Upper lobe of left lung (tissue), 6 donors: Measurements from ENCODE around the gene KRTAP12-4. TPM values are rescaled to one million over a fixed set of nuclear protein-coding genes. Genes with fewer than 3 reads are reported as not detected.

Source experiments
- ATAC-seq, 2 donors: fragments of 200-7000 bp; cut with Tn5 transposase; one replicate each; pipeline ENCODE4 v1.9.1; 2022; ENCODE audit warnings: mild to moderate bottlenecking in 2 of 2, moderate library complexity in 2 of 2; ENCODE audit not compliant: low FRiP score in 2 of 2
- DNase-seq, 2 donors: peaks; one replicate each; pipeline ENCODE4 v3.0.0-alpha.2; 2019 to 2020
- H3K27ac ChIP-seq, 4 donors: fragments of 200-600 bp; sonication (generic); one replicate each; pipeline ENCODE4 v1.5.1; 2016 to 2019
- H3K27me3 ChIP-seq, 4 donors: fragments of 200-600 bp; sonication (generic); one replicate each; pipeline ENCODE4 v1.5.1; 2017 to 2019
- H3K36me3 ChIP-seq, 4 donors: fragments of 200-600 bp; sonication (generic); one replicate each; pipeline ENCODE4 v1.5.1; 2016 to 2019
- H3K4me1 ChIP-seq, 4 donors: fragments of 200-600 bp; sonication (generic); one replicate each; pipeline ENCODE4 v1.5.1; 2018 to 2019
- H3K4me3 ChIP-seq, 4 donors: fragments of 200-600 bp; sonication (generic); one replicate each; pipeline ENCODE4 v1.5.1; 2017 to 2019; ENCODE audit warnings: mild to moderate bottlenecking in 2 of 4, moderate library complexity in 1 of 4
- H3K9me3 ChIP-seq, 4 donors: fragments of 200-600 bp; sonication (generic); one replicate each; pipeline ENCODE4 v1.5.1; 2018 to 2019
- CTCF ChIP-seq, 6 experiments: fragments of 450-650 bp in 4 of 6; fragments of 200-600 bp in 2 of 6; sonication (generic) in 2 of 6; IDR thresholded peaks; one replicate each; pipeline ENCODE4 v1.5.1; 2016 to 2019; ENCODE audit warnings: antibody characterized with exemption in 6 of 6
- EP300 ChIP-seq, 4 donors: sonication (generic); formaldehyde crosslinking; IDR thresholded peaks; one replicate each; pipeline ENCODE4 v1.5.1; 2017; ENCODE audit warnings: antibody characterized with exemption in 4 of 4, control low read depth in 2 of 4
- POLR2A ChIP-seq, 4 donors: fragments of 450-650 bp; IDR thresholded peaks; one replicate each; pipeline ENCODE4 v1.5.1; 2016 to 2017; ENCODE audit warnings: antibody characterized with exemption in 4 of 4, mild to moderate bottlenecking in 2 of 4
- POLR2AphosphoS5 ChIP-seq, 2 donors: sonication (generic); formaldehyde crosslinking; IDR thresholded peaks; one replicate each; pipeline ENCODE4 v1.5.1; 2017; ENCODE audit warnings: antibody characterized with exemption in 2 of 2
- WGBS, 2 donors: methylation state at CpG; one replicate each; pipeline ENCODE4 v1.1.5; 2017 to 2018; 5-methylcytosine and 5-hydroxymethylcytosine counted together
- small RNA-seq, 4 donors: library from RNA; depleted of rRNA; stranded (forward); fragments of <200 nt; gene quantifications; one replicate each; pipeline ENCODE3, GENCODE V24; 2016
- total RNA-seq, 6 donors: library from RNA; depleted of rRNA in 4 of 6; stranded (reverse); fragments of >200 nt in 4 of 6; gene quantifications; one replicate each; pipeline versions ENCODE4 v1.1.0 to v1.2.1, GENCODE V29; 2016 to 2021
- donor health status: DM: no; HTN: no; CAD: no; lungs with moderate emphysema.
- donor health status: DM: no; HTN: yes; CAD: no; lungs with severe emphysema.

Gene KRTAP12-4
- total RNA-seq, 6 donors from 2014 or later = not detected

GRCh38 chr21:44606495-44606894 lies 48.0 kb downstream of the KRTAP12-4 start:
- no peak for ATAC-seq
- Histone ChIP-seq H3K27ac (no peak overlapping the region), H3K4me1 (no peaks in the 10 kb centered on the region), H3K36me3 (no peaks in the 10 kb centered on the region), H3K27me3 (no peaks in the 10 kb centered on the region), H3K4me3 (no peak overlapping the region), H3K9me3 (peaks cover 0 to 23% (median 8%) of the 10 kb centered on the region in 4 donors)
- no peak for TF ChIP-seq POLR2A (IDR thresholded peaks at IDR 0.05)
- no peak for TF ChIP-seq POLR2AphosphoS5 (IDR thresholded peaks at IDR 0.05)
- TF ChIP-seq EP300 (IDR thresholded peaks at IDR 0.05) = no peak
- no peak for TF ChIP-seq CTCF (IDR thresholded peaks at IDR 0.05)
- no peak for DNase-seq
- 78 to 83% methylated on average over 4 of the region's 4 CpGs for WGBS, 2 donors

Small RNA genes within 50 kb of the gene (small RNA-seq; reads per million reads assigned to genes)
- 0 reads per million in 4 donors for gene KRTAP12-6P

Other genes with a start within 250 kb of the KRTAP12-4 start
- 10 to 100 TPM in 1 of 6 donors, 1 to 10 TPM in 5; 3.1 to 11.5 (median 4.6) TPM for gene LRRC3, start 199.1 kb downstream of the KRTAP12-4 start, total RNA-seq
- gene KRTAP10-1, start 114.5 kb downstream of the KRTAP12-4 start, total RNA-seq = not detected
- gene KRTAP10-2, start 103.2 kb downstream of the KRTAP12-4 start, total RNA-seq = not detected
- gene KRTAP10-3, start 95.9 kb downstream of the KRTAP12-4 start, total RNA-seq = not detected
- not detected for gene KRTAP10-4, start 80.9 kb downstream of the KRTAP12-4 start, total RNA-seq
- not detected for gene KRTAP10-5, start 74.1 kb downstream of the KRTAP12-4 start, total RNA-seq
- gene KRTAP10-6, start 62.2 kb downstream of the KRTAP12-4 start, total RNA-seq = not detected
- not detected for gene KRTAP10-7, start 54.1 kb downstream of the KRTAP12-4 start, total RNA-seq
- not detected for gene KRTAP10-8, start 42.6 kb downstream of the KRTAP12-4 start, total RNA-seq
- gene KRTAP10-9, start 27.6 kb downstream of the KRTAP12-4 start, total RNA-seq = not detected
- not detected for gene KRTAP10-10, start 17.3 kb downstream of the KRTAP12-4 start, total RNA-seq
- gene KRTAP10-11, start 8.2 kb downstream of the KRTAP12-4 start, total RNA-seq = not detected
- not detected for gene KRTAP12-3, start 3.3 kb upstream of the KRTAP12-4 start, total RNA-seq
- gene KRTAP12-2, start 12.3 kb upstream of the KRTAP12-4 start, total RNA-seq = not detected
- gene KRTAP12-1, start 27.5 kb upstream of the KRTAP12-4 start, total RNA-seq = not detected
- not detected for gene KRTAP10-12, start 42.5 kb upstream of the KRTAP12-4 start, total RNA-seq
- under 1 TPM in 2 of 6 donors, not detected in 4; 0.14 to 0.17 TPM for gene TSPEAR, start 56.9 kb upstream of the KRTAP12-4 start, total RNA-seq
- 100 to 1,000 TPM in 1 of 6 donors, 10 to 100 TPM in 5; 74.4 to 218 (median 80.1) TPM for gene UBE2G2, start 147.2 kb upstream of the KRTAP12-4 start, total RNA-seq
- 10 to 100 TPM; 46.1 to 97.6 (median 73.2) TPM for gene SUMO3, start 163.4 kb upstream of the KRTAP12-4 start, total RNA-seq
- gene PTTG1IP, start 219.0 kb upstream of the KRTAP12-4 start, total RNA-seq = 100 to 1,000 TPM; 150 to 316 (median 247) TPM